Neutrophil (primary cell): Measurements from ENCODE around the gene ZC3H11A.
"Not testable (repeated sequence)": the region's sequence is repeated elsewhere in the genome, so short reads cannot be mapped to it uniquely, and the experiment has no call there.

ENCODE experiments used
- H3K27ac ChIP-seq: fragments of 200-600 bp; sonication (generic); 2 replicates; pipeline ENCODE4 v1.5.1; 2016; ENCODE audit warnings: mild to moderate bottlenecking, moderate library complexity
- H3K27me3 ChIP-seq: fragments of 200-600 bp; sonication (generic); 2 replicates; pipeline ENCODE4 v1.6.0; 2016; ENCODE audit warnings: mild to moderate bottlenecking
- H3K36me3 ChIP-seq: fragments of 200-600 bp; sonication (generic); 2 replicates; pipeline ENCODE4 v1.5.1; 2017
- H3K4me1 ChIP-seq, 2 experiments: fragments of 200-600 bp in 1 of 2; sonication (generic) in 1 of 2; 1 replicate in 1 of 2; 2 replicates in 1 of 2; pipeline versions ENCODE4 v1.5.1 to v1.6.1; 2013 to 2016; ENCODE audit warnings: low read depth in 1 of 2, low read length in 1 of 2, mild to moderate bottlenecking in 1 of 2, moderate library complexity in 1 of 2; ENCODE audit not compliant: control insufficient read depth in 1 of 2, insufficient read depth in 1 of 2
- H3K4me3 ChIP-seq, 2 experiments: fragments of 200-600 bp in 1 of 2; sonication (generic) in 1 of 2; 1 replicate in 1 of 2; 2 replicates in 1 of 2; pipeline ENCODE4 v1.5.1; 2013 to 2016; ENCODE audit warnings: low read depth in 1 of 2, low read length in 1 of 2, mild to moderate bottlenecking in 1 of 2, moderate library complexity in 1 of 2
- H3K9me3 ChIP-seq: fragments of 200-600 bp; sonication (generic); 2 replicates; pipeline ENCODE4 v1.5.1; 2016
- CTCF ChIP-seq: fragments of 200-600 bp; sonication (generic); IDR thresholded peaks from 2 replicates; pipeline ENCODE4 v1.5.1; 2016; ENCODE audit warnings: antibody characterized with exemption

Gene ZC3H11A

GRCh38 chr1:203792486-203792885 is 2.9 kb upstream of the ZC3H11A start:
- Histone ChIP-seq H3K9me3 (no peaks in the 10 kb centered on the region), H3K4me1 (peaks cover 18 to 21% of the 10 kb centered on the region in 2 experiments), H3K36me3 (no peaks in the 10 kb centered on the region), H3K27ac (no peak overlapping the region), H3K4me3 (no peak overlapping the region), H3K27me3 (no peaks in the 10 kb centered on the region)
- no peak for TF ChIP-seq CTCF

GRCh38 chr1:203793561-203793960 is 1.9 kb upstream of the ZC3H11A start:
- not testable (repeated sequence) for H3K4me3 ChIP-seq, H3K27me3 ChIP-seq, H3K36me3 ChIP-seq, H3K27ac ChIP-seq, H3K9me3 ChIP-seq
- H3K4me1 ChIP-seq = peaks cover 18 to 21% of the 10 kb centered on the region in 2 experiments

- peaks cover 15% of the 10 kb centered on the region for H3K36me3 ChIP-seq
- H3K4me3 ChIP-seq = peak overlapping the region; percentile 83 to 90
- H3K27me3 ChIP-seq = no peaks in the 10 kb centered on the region
- peaks cover 18 to 21% of the 10 kb centered on the region in 2 experiments for H3K4me1 ChIP-seq
- peak overlapping the region; percentile 90 for H3K27ac ChIP-seq
- H3K9me3 ChIP-seq = no peaks in the 10 kb centered on the region
- no peak for TF ChIP-seq CTCF
These were observed 521 bp upstream of the ZC3H11A start for GRCh38 chr1:203794764-203795440.

GRCh38 chr1:203796236-203796605 is 798 bp downstream of the ZC3H11A start:
- peak overlapping the region; percentile 83 to 90 for H3K4me3 ChIP-seq
- peaks cover 18 to 21% of the 10 kb centered on the region in 2 experiments for H3K4me1 ChIP-seq

GRCh38 chr1:203797216-203797615 is 1.8 kb downstream of the ZC3H11A start:
- TF ChIP-seq CTCF = no peak
- Histone ChIP-seq H3K4me1 (peaks cover 18 to 21% of the 10 kb centered on the region in 2 experiments), H3K9me3 (no peaks in the 10 kb centered on the region), H3K27ac (peak overlapping the region; percentile 90), H3K4me3 (peak overlapping the region; percentile 83 to 90), H3K36me3 (peaks cover 18% of the 10 kb centered on the region), H3K27me3 (no peaks in the 10 kb centered on the region)

More at GRCh38 chr1:203796236-203796605, 798 bp downstream of the ZC3H11A start:
- Histone ChIP-seq H3K36me3 (peaks cover 18% of the 10 kb centered on the region), H3K27ac (peak overlapping the region; percentile 90), H3K27me3 (no peaks in the 10 kb centered on the region), H3K9me3 (no peaks in the 10 kb centered on the region)
- TF ChIP-seq CTCF = no peak

- TF ChIP-seq CTCF = no peak
- Histone ChIP-seq H3K4me1 (peaks cover 18 to 21% of the 10 kb centered on the region in 2 experiments), H3K36me3 (peaks cover 23% of the 10 kb centered on the region), H3K27ac (no peak overlapping the region), H3K27me3 (no peaks in the 10 kb centered on the region), H3K4me3 (no peak overlapping the region), H3K9me3 (no peaks in the 10 kb centered on the region)
These were observed 2.7 kb downstream of the ZC3H11A start for GRCh38 chr1:203797948-203798655.
